Mucosa of descending colon (tissue), 3 donors: ENCODE data around the gene CAPS. TPM values are rescaled to one million over a fixed set of nuclear protein-coding genes. Genes with fewer than 3 reads are reported as not detected.
"Not testable (repeated sequence)": the region's sequence is repeated elsewhere in the genome, so short reads cannot be mapped to it uniquely, and the experiment has no call there.

Source experiments
- ATAC-seq: fragments of 200-7000 bp; cut with Tn5 transposase; one replicate; pipeline ENCODE4 v1.9.1; 2020; ENCODE audit warnings: mild to moderate bottlenecking, moderate library complexity
- DNase-seq, 3 donors: peaks; one replicate each; pipeline ENCODE4 v3.0.0-alpha.2; 2020
- H3K36me3 ChIP-seq: fragments of 200-600 bp; one replicate; pipeline ENCODE4 v1.8.0; 2021; ENCODE audit warnings: low read depth, mild to moderate bottlenecking
- H3K4me1 ChIP-seq: fragments of 200-600 bp; one replicate; pipeline ENCODE4 v1.8.0; 2021; ENCODE audit warnings: low read depth, mild to moderate bottlenecking
- H3K4me3 ChIP-seq: fragments of 200-600 bp; one replicate; pipeline ENCODE4 v1.8.0; 2021; ENCODE audit warnings: mild to moderate bottlenecking
- H3K9me3 ChIP-seq: fragments of 200-600 bp; one replicate; pipeline ENCODE4 v1.8.0; 2021; ENCODE audit warnings: mild to moderate bottlenecking
- intact Hi-C, 2 donors: fragments of 100-400 bp; cut with DNase I in 1 of 2; cut with micrococcal nuclease in 1 of 2; formaldehyde crosslinking; loops; one replicate each; pipeline versions ENCODE4 v1.11.0 to v1.11.1; 2022; cut with DNase I, micrococcal nuclease
- total RNA-seq, 3 donors: library from RNA; stranded (reverse); fragmentation: NEBNext Ultra II Directional in 2 of 3; extraction: Animal tissue kit (Norgen Biotek cat#: 25700) in 2 of 3; gene quantifications; one replicate each; pipeline versions ENCODE4 v1.2.1 to v1.2.4, GENCODE V29; 2021 to 2023
- TF ChIP-seq, protein P1 (sequence below): fragments of 200-600 bp; IDR thresholded peaks from one replicate; pipeline ENCODE4 v1.8.0; 2022; ENCODE audit warnings: antibody characterized with exemption, mild to moderate bottlenecking
- donor health status: DM: no; HTN: no; CAD: no; lungs with moderate emphysema.
- donor health status: DM: no; HTN: no; CAD: no.
- donor health status: DM: no; HTN: yes; CAD: no.

CAPS gene
- total RNA-seq, 3 donors from 2014 or later: 9.5 to 20.2 (median 16.4) TPM

- intact Hi-C loops: no loop called here
- DNase-seq: no peak
- TF ChIP-seq, protein P1, sequence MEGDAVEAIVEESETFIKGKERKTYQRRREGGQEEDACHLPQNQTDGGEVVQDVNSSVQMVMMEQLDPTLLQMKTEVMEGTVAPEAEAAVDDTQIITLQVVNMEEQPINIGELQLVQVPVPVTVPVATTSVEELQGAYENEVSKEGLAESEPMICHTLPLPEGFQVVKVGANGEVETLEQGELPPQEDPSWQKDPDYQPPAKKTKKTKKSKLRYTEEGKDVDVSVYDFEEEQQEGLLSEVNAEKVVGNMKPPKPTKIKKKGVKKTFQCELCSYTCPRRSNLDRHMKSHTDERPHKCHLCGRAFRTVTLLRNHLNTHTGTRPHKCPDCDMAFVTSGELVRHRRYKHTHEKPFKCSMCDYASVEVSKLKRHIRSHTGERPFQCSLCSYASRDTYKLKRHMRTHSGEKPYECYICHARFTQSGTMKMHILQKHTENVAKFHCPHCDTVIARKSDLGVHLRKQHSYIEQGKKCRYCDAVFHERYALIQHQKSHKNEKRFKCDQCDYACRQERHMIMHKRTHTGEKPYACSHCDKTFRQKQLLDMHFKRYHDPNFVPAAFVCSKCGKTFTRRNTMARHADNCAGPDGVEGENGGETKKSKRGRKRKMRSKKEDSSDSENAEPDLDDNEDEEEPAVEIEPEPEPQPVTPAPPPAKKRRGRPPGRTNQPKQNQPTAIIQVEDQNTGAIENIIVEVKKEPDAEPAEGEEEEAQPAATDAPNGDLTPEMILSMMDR: no peak
- H3K4me1 ChIP-seq: no peaks in the 10 kb centered on the region
- peak; percentile 58 for ATAC-seq
- no peaks in the 10 kb centered on the region for H3K9me3 ChIP-seq
- no peak overlapping the region for H3K4me3 ChIP-seq
- H3K36me3 ChIP-seq: no peaks in the 10 kb centered on the region
Observed at GRCh38 chr19:5873617-5874199, 40.3 kb upstream of the CAPS start.

GRCh38 chr19:5874496-5874895 lies 39.6 kb upstream of the CAPS start:
- H3K9me3 ChIP-seq, intact Hi-C loops, H3K36me3 ChIP-seq, ATAC-seq, H3K4me3 ChIP-seq, H3K4me1 ChIP-seq, DNase-seq: not testable (repeated sequence)

DNA sequence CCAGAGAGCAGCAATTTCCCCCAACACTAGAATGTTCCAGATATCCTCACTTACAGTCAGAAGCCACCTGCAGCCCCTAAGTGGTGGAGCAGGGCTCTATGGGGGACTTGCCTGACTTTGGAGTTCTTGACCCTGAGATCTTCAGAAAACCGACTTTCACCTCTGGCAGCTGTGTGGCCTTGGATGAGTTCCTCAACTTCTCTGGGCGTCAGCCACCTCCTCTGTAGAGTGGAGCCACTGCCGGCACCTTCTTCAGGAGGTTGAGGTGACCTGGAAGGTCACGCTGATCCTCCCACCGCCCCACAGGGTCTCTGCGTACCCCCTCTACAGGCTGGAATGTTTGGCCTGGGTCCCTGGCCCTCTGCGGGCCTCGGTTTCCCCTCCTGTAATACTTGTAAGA lies 36.6 kb upstream of the CAPS start:
- no peaks in the 10 kb centered on the region for H3K36me3 ChIP-seq
- no peaks in the 10 kb centered on the region for H3K9me3 ChIP-seq
- TF ChIP-seq, protein P1: no peak
- DNase-seq (no peak), ATAC-seq (no peak)
- H3K4me1 ChIP-seq: no peaks in the 10 kb centered on the region
- intact Hi-C loops: no loop called here
- H3K4me3 ChIP-seq: no peak overlapping the region

DNA sequence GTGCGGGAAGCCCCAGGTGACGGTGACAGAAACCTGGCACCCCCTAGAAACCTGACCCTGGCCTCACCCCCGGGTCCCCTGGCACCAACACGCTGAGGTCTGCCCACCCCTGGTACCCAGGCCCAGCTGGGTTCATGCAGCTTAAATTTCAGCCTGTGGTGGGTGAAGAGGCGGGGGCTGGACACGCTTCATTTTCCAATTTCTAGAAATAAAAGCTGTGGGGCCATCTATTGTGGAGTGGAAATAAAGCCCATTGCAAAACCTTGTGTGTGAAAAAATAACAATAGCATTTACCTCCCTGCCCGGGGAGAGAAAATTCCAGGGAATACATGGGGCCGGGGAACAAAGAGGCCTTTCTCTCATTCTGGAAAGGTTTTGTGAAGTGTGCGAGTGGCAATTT lies 36.2 kb upstream of the CAPS start:
- no peak for ATAC-seq
- TF ChIP-seq, protein P1: no peak

DNA sequence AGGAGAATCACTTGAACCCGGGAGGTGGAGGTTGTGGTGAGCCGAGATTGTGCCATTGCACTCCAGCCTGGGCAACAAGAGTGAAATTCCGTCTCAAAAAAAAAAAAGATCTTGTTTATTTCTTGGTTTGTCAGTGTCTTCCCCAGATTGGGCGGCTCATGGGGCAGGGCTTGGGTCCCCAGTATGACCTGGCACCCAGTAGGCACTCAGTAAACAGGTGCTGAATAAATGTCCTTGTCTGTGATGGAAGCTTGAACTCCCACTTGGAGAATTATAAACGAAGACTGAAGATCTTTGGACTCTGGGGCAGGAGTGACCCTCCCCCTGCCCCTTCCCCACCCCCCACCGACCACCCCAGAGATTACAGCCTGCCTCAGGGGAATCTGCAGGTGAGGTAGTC lies 33.9 kb upstream of the CAPS start:
- intact Hi-C loops: no loop called here
- H3K4me1 ChIP-seq: no peaks in the 10 kb centered on the region
- no peak for DNase-seq
- TF ChIP-seq, protein P1: no peak
- H3K9me3 ChIP-seq: no peaks in the 10 kb centered on the region
- no peak overlapping the region for H3K4me3 ChIP-seq
- ATAC-seq: no peak
- no peaks in the 10 kb centered on the region for H3K36me3 ChIP-seq

More for the DNA sequence above, 36.2 kb upstream of the CAPS start:
- Histone ChIP-seq H3K9me3 (no peaks in the 10 kb centered on the region), H3K36me3 (no peaks in the 10 kb centered on the region), H3K4me1 (no peaks in the 10 kb centered on the region), H3K4me3 (no peak overlapping the region)
- no peak for DNase-seq
- intact Hi-C loops: no loop called here

DNA sequence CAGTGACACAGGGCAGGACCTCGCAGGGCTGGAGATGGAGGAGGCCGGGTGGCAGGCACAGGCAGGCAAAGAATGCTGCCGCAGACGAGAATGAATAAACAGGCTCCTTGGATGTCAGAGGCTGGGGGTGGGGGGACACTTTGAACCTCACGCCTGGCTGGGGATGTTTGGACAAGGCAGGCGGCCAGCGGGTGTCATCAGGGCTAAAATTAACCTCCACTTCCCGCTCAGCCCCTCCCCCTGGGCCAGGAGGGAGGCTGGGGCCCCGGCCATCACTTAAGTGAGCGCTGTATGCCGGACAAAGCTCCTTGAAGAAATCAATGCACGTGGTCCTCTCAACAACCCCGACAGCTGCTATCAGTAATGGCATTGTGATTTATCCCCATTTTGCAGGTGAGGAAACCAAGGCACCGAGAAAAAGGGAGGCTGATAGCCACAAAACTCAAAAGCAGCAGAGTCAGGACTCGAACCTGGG lies 33.4 kb upstream of the CAPS start:
- Histone ChIP-seq H3K9me3 (no peaks in the 10 kb centered on the region), H3K36me3 (no peaks in the 10 kb centered on the region), H3K4me3 (no peak overlapping the region), H3K4me1 (no peaks in the 10 kb centered on the region)
- peak; percentile 61 for ATAC-seq
- peak in 2 of 3 donors; percentile 40 to 63 for DNase-seq
- TF ChIP-seq, protein P1: no peak
- intact Hi-C loops: no loop called here
